ENCODE measurements around the gene ASIC5. TPM values are rescaled to one million over a fixed set of nuclear protein-coding genes. Genes with fewer than 3 reads are reported as not detected.

The ASIC5 gene
- total RNA-seq, 1 experiment from 2014 or later, result not detected

DNA sequence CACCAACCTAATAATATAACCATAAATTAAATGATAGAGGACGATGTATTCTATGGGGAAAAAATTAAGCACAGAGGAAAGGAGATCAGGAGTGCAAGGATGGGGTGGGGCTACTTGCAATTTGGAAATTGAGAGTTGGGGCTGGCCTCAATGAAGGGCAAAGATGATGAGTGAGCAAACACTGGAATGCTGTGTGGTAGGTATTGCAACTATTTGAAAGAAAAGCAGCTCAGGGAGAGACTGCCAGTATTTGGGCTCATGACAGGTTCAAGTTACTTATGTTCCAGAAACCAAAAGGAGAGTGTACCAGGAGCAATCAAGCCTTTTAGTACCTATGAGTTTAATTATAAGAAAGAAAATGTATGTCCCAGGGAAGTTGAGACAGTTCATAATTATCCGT lies 47.4 kb downstream of the ASIC5 start:
- Histone ChIP-seq H3K27me3 (replicated peaks; ENCODE audit: control insufficient read depth, insufficient read depth, low read length) (no peaks in the 10 kb centered on the region), H3K4me3 (ENCODE audit: low read depth, low read length) (no peak overlapping the region), H3K36me3 (ENCODE audit: control insufficient read depth, insufficient read depth, low read length) (no peaks in the 10 kb centered on the region), H3K9me3 (no peaks in the 10 kb centered on the region; the same call in 1 of the 2 replicates), H3K4me1 (peaks cover 18% of the 10 kb centered on the region)
- TF ChIP-seq, protein P1, sequence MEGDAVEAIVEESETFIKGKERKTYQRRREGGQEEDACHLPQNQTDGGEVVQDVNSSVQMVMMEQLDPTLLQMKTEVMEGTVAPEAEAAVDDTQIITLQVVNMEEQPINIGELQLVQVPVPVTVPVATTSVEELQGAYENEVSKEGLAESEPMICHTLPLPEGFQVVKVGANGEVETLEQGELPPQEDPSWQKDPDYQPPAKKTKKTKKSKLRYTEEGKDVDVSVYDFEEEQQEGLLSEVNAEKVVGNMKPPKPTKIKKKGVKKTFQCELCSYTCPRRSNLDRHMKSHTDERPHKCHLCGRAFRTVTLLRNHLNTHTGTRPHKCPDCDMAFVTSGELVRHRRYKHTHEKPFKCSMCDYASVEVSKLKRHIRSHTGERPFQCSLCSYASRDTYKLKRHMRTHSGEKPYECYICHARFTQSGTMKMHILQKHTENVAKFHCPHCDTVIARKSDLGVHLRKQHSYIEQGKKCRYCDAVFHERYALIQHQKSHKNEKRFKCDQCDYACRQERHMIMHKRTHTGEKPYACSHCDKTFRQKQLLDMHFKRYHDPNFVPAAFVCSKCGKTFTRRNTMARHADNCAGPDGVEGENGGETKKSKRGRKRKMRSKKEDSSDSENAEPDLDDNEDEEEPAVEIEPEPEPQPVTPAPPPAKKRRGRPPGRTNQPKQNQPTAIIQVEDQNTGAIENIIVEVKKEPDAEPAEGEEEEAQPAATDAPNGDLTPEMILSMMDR (IDR thresholded peaks at IDR 0.05; ENCODE audit: insufficient read depth in 1 of 2, low read depth in 1 of 2, low read length in 1 of 2, severe bottlenecking in 1 of 2, unreplicated experiment in 1 of 2), result no peak
- BruUV-seq (replicated peaks), result no TSS peak
- H3K9me3 Mint-ChIP-seq (ENCODE audit: unreplicated experiment), result peaks cover 10% of the 10 kb centered on the region
- no peak for DNase-seq
- H3K4me1 Mint-ChIP-seq (ENCODE audit: low read depth, unreplicated experiment), result peaks cover 26% of the 10 kb centered on the region
- intact Hi-C loops (cut with micrococcal nuclease; ENCODE audit: unreplicated experiment), result no loop called here
- H3K27ac Mint-ChIP-seq (ENCODE audit: unreplicated experiment), result no peak overlapping the region
- no peaks in the 10 kb centered on the region for H3K27me3 Mint-ChIP-seq (ENCODE audit: insufficient read depth, unreplicated experiment)
- H3K36me3 Mint-ChIP-seq (ENCODE audit: insufficient read depth, unreplicated experiment), result no peaks in the 10 kb centered on the region
- no peak overlapping the region for H3K4me3 Mint-ChIP-seq (ENCODE audit: unreplicated experiment)
- ChIA-PET CTCF (no interaction called here), POLR2A (no interaction called here)

DNA sequence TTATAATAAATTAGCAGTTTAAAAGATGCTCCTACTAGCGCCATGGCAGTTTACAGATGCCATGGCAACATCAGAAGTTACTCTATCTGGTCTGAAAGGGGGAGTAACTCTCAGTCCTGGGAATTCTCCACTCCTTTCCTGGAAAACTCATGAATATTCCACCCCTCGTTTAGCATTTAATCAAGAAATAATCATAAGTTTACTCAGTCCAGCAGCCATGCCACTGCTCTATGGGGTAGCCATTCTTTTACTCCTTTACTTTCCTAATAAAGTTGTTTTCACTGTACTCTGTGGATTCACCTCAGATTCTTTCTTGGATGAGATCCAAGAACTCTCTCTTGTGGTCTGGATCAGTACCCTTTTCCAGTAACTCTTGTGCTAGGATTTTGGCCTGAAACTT lies 55.0 kb downstream of the ASIC5 start:
- no peaks in the 10 kb centered on the region for H3K4me1 Mint-ChIP-seq (ENCODE audit: low read depth, unreplicated experiment)
- Histone ChIP-seq H3K4me1 (no peaks in the 10 kb centered on the region), H3K36me3 (ENCODE audit: control insufficient read depth, insufficient read depth, low read length) (no peaks in the 10 kb centered on the region), H3K9me3 (no peaks in the 10 kb centered on the region), H3K27me3 (replicated peaks; ENCODE audit: control insufficient read depth, insufficient read depth, low read length) (no peaks in the 10 kb centered on the region), H3K4me3 (ENCODE audit: low read depth, low read length) (no peak overlapping the region)
- CTCF ChIA-PET, result interaction anchor here (1.6 kb wide), 1 partner anchor 142 kb away, joined by 19 read pairs; the partner anchor contains the start of gene CTSO
- H3K9me3 Mint-ChIP-seq (ENCODE audit: unreplicated experiment), result no peaks in the 10 kb centered on the region
- no peak overlapping the region for H3K4me3 Mint-ChIP-seq (ENCODE audit: unreplicated experiment)
- no peak overlapping the region for H3K27ac Mint-ChIP-seq (ENCODE audit: unreplicated experiment)
- intact Hi-C loops (cut with micrococcal nuclease; ENCODE audit: unreplicated experiment), result no loop called here
- H3K36me3 Mint-ChIP-seq (ENCODE audit: insufficient read depth, unreplicated experiment), result no peaks in the 10 kb centered on the region
- no TSS peak for BruUV-seq (replicated peaks)
- no peaks in the 10 kb centered on the region for H3K27me3 Mint-ChIP-seq (ENCODE audit: insufficient read depth, unreplicated experiment)
- TF ChIP-seq, protein P1 (IDR thresholded peaks at IDR 0.05; ENCODE audit: insufficient read depth in 1 of 2, low read depth in 1 of 2, low read length in 1 of 2, severe bottlenecking in 1 of 2, unreplicated experiment in 1 of 2), result no peak
- POLR2A ChIA-PET, result interaction anchor here (1.3 kb wide), 1 partner anchor 142 kb away, joined by 5 read pairs; the partner anchor contains the start of gene CTSO
- no peak for DNase-seq

DNA sequence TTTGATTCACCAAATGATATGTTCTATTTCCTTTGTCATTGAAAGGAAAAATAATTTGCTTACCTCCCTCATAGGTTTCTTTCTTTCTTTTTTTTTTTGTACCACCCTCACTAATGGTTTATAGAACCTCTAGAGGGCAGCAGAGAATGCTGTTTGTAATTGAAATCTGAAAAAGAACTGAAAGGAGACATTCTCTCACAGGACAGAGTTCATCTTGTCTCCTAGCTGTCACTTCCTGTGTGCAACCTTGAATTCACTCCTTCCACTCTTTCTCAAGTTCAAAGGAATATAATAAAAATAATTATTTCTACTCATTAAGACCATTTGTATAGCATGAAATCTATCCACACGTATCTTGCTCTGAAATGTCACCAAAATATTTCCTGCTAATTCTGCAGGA lies 56.2 kb downstream of the ASIC5 start:
- H3K4me3 ChIP-seq (ENCODE audit: low read depth, low read length), result no peak overlapping the region
- intact Hi-C loops (cut with micrococcal nuclease; ENCODE audit: unreplicated experiment), result loop anchor here (1.0 kb wide), 2 partner anchors 12 to 143 kb away; partner anchors contain the start of gene CTSO
- Mint-ChIP-seq H3K9me3 (ENCODE audit: unreplicated experiment) (no peaks in the 10 kb centered on the region), H3K4me3 (ENCODE audit: unreplicated experiment) (no peak overlapping the region), H3K4me1 (ENCODE audit: low read depth, unreplicated experiment) (no peaks in the 10 kb centered on the region), H3K27me3 (ENCODE audit: insufficient read depth, unreplicated experiment) (no peaks in the 10 kb centered on the region), H3K36me3 (ENCODE audit: insufficient read depth, unreplicated experiment) (no peaks in the 10 kb centered on the region), H3K27ac (ENCODE audit: unreplicated experiment) (no peak overlapping the region)
- no peaks in the 10 kb centered on the region for H3K9me3 ChIP-seq
- no TSS peak for BruUV-seq (replicated peaks)
- no peaks in the 10 kb centered on the region for H3K27me3 ChIP-seq (replicated peaks; ENCODE audit: control insufficient read depth, insufficient read depth, low read length)
- no peaks in the 10 kb centered on the region for H3K36me3 ChIP-seq (ENCODE audit: control insufficient read depth, insufficient read depth, low read length)
- H3K4me1 ChIP-seq, result no peaks in the 10 kb centered on the region
- ChIA-PET CTCF (interaction anchor here (1.6 kb wide), 1 partner anchor 143 kb away, joined by 19 read pairs; the partner anchor contains the start of gene CTSO), POLR2A (interaction anchor here (1.3 kb wide), 1 partner anchor 144 kb away, joined by 5 read pairs; the partner anchor contains the start of gene CTSO)
- peak in 1 of 2 experiments; percentile 61 for DNase-seq
- TF ChIP-seq, protein P1 (IDR thresholded peaks at IDR 0.05; ENCODE audit: insufficient read depth in 1 of 2, low read depth in 1 of 2, low read length in 1 of 2, severe bottlenecking in 1 of 2, unreplicated experiment in 1 of 2), result peak; percentile 48 to 61

Measured in Caco-2 (cell line).